Lower leg skin (tissue), 4 donors: Measurements from ENCODE around the gene CFAP97D2. TPM values are rescaled to one million over a fixed set of nuclear protein-coding genes. Genes with fewer than 3 reads are reported as not detected.

Experiments used
- DNase-seq, 2 donors: peaks; one replicate each; pipeline ENCODE4 v3.0.0-alpha.2; 2019; ENCODE audit warnings: low spot score in 2 of 2
- H3K4me3 ChIP-seq: fragments of 200-600 bp; sonication (generic); 2 replicates; pipeline ENCODE4 v1.5.1; 2017; ENCODE audit warnings: mild to moderate bottlenecking, low read depth; ENCODE audit not compliant: poor library complexity, severe bottlenecking
- POLR2A ChIP-seq, 2 donors: fragments of 450-650 bp; IDR thresholded peaks; one replicate each; pipeline ENCODE4 v1.6.1; 2016 to 2017; ENCODE audit warnings: antibody characterized with exemption in 2 of 2, mild to moderate bottlenecking in 1 of 2, moderate library complexity in 1 of 2
- WGBS, 2 donors: methylation state at CpG; one replicate each; pipeline ENCODE4 v1.1.5; 2018; 5-methylcytosine and 5-hydroxymethylcytosine counted together
- intact Hi-C: fragments of 100-400 bp; cut with DNase I; formaldehyde crosslinking; loops from one replicate; pipeline ENCODE4 v1.15.0; 2023; ENCODE audit warnings: low total_unique reads
- total RNA-seq, 4 donors: library from RNA; depleted of rRNA; stranded (reverse); fragments of >200 nt; gene quantifications; one replicate each; pipeline ENCODE4 v1.1.0, GENCODE V29; 2016
- TF ChIP-seq, protein P1 (sequence below), 3 donors: fragments of 450-650 bp; IDR thresholded peaks; one replicate each; pipeline ENCODE4 v1.5.1; 2016; ENCODE audit warnings: antibody characterized with exemption in 3 of 3, mild to moderate bottlenecking in 3 of 3, moderate library complexity in 2 of 3

The CFAP97D2 gene
- total RNA-seq, 4 donors from 2014 or later = not detected

DNA sequence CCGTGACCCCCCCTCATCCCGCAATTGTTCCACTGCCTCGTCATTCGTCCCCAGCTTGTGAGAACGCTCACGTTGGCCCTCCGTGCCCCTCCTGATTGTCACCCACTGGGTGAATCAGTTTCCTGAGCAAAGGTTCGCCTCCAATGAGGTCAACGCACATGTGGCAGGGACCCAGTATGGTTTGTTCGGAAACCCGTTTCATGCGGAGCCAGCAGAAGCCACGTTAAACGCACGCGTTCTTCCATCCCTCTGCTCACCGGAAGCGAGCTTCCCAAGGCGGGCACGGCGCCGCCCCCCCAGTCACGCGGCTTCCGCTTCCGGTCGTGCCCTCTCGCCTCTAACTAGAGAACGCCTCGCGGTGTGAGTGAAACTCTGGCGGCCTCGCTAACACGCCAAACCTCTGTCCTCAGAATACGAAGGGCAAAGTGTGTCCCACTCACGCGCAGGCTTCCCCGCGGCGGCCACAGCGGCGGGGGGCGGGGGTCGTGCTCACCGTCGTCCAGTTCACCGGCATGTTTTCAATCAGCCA is 18.0 kb upstream of the CFAP97D2 start:
- 94% methylated on average over 47 of the region's 47 CpGs for WGBS, 2 donors
- peak in 1 of 2 donors; percentile 81 for DNase-seq
- no peak overlapping the region for H3K4me3 ChIP-seq
- TF ChIP-seq, protein P1, sequence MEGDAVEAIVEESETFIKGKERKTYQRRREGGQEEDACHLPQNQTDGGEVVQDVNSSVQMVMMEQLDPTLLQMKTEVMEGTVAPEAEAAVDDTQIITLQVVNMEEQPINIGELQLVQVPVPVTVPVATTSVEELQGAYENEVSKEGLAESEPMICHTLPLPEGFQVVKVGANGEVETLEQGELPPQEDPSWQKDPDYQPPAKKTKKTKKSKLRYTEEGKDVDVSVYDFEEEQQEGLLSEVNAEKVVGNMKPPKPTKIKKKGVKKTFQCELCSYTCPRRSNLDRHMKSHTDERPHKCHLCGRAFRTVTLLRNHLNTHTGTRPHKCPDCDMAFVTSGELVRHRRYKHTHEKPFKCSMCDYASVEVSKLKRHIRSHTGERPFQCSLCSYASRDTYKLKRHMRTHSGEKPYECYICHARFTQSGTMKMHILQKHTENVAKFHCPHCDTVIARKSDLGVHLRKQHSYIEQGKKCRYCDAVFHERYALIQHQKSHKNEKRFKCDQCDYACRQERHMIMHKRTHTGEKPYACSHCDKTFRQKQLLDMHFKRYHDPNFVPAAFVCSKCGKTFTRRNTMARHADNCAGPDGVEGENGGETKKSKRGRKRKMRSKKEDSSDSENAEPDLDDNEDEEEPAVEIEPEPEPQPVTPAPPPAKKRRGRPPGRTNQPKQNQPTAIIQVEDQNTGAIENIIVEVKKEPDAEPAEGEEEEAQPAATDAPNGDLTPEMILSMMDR (IDR thresholded peaks at IDR 0.05) = no peak
- no peak for TF ChIP-seq POLR2A (IDR thresholded peaks at IDR 0.05)
- intact Hi-C loops = no loop called here

- TF ChIP-seq, protein P1 (IDR thresholded peaks at IDR 0.05) = no peak
- TF ChIP-seq POLR2A (IDR thresholded peaks at IDR 0.05) = no peak
Measured at GRCh38 chr13:114161644-114162532, 17.2 kb upstream of the CFAP97D2 start.

GRCh38 chr13:114162533-114162922 is 16.5 kb upstream of the CFAP97D2 start:
- TF ChIP-seq POLR2A (IDR thresholded peaks at IDR 0.05) = no peak
- DNase-seq = no peak
- intact Hi-C loops = no loop called here
- no peak overlapping the region for H3K4me3 ChIP-seq
- 81 to 91% methylated on average over 16 of the region's 16 CpGs for WGBS, 2 donors

More at GRCh38 chr13:114161644-114162532, 17.2 kb upstream of the CFAP97D2 start:
- intact Hi-C loops = no loop called here
- 19 to 28% methylated on average over 32 of the region's 32 CpGs for WGBS, 2 donors
- peak in 1 of 2 donors; percentile 93 for DNase-seq
- H3K4me3 ChIP-seq = no peak overlapping the region

DNA sequence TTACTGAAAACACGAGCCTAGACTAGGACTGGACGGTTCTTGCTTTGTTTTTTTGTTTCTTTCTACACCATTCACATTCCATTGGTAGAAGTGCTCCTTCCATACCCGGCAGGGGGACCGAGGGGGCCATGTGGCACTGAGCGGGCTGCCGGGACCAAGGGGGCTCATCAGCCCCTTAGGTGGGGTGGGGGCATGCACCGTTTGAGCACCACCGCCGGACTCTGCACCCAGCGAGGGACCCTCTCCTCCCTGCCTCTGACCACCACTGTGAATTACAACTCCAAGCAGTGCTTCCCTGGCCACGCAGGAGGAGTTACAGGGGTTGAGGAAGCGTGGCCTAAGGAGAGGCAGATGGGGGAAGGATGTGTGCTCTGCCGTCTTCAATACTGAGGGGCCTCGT is 15.0 kb upstream of the CFAP97D2 start:
- TF ChIP-seq, protein P1 (IDR thresholded peaks at IDR 0.05) = no peak
- TF ChIP-seq POLR2A (IDR thresholded peaks at IDR 0.05) = no peak
- DNase-seq = no peak
- 77 to 90% methylated on average over 13 to 14 of the region's 14 CpGs for WGBS, 2 donors

GRCh38 chr13:114164681-114165429 is 14.2 kb upstream of the CFAP97D2 start:
- H3K4me3 ChIP-seq = no peak overlapping the region
- no peak for DNase-seq
- TF ChIP-seq, protein P1 (IDR thresholded peaks at IDR 0.05) = no peak
- TF ChIP-seq POLR2A (IDR thresholded peaks at IDR 0.05) = no peak
- intact Hi-C loops = no loop called here
- WGBS, 2 donors = 80 to 85% methylated on average over 26 of the region's 26 CpGs

More for the DNA sequence above, 15.0 kb upstream of the CFAP97D2 start:
- H3K4me3 ChIP-seq = no peak overlapping the region
- intact Hi-C loops = no loop called here
